ENCODE results near the gene CAMP.

- TF ChIP-seq CTCF (IDR thresholded peaks at IDR 0.05) (no peak), POLR2A (IDR thresholded peaks at IDR 0.05) (no peak)
Observed at GRCh38 chr3:48218537-48218936, 4.8 kb upstream of the CAMP start.
